HG03064 (cell line): Measurements from ENCODE around the gene MADD.

Source experiments
- ATAC-seq: cut with Tn5 transposase; IDR thresholded peaks from one replicate; pipeline ENCODE4 v1.9.1; 2021; ENCODE audit warnings: low read depth; ENCODE audit not compliant: unreplicated experiment

Gene MADD

GRCh38 chr11:47336595-47336994, 66.7 kb downstream of the MADD start:
- no peak for ATAC-seq

GRCh38 chr11:47337229-47337924, 67.4 kb downstream of the MADD start:
- ATAC-seq: no peak

DNA sequence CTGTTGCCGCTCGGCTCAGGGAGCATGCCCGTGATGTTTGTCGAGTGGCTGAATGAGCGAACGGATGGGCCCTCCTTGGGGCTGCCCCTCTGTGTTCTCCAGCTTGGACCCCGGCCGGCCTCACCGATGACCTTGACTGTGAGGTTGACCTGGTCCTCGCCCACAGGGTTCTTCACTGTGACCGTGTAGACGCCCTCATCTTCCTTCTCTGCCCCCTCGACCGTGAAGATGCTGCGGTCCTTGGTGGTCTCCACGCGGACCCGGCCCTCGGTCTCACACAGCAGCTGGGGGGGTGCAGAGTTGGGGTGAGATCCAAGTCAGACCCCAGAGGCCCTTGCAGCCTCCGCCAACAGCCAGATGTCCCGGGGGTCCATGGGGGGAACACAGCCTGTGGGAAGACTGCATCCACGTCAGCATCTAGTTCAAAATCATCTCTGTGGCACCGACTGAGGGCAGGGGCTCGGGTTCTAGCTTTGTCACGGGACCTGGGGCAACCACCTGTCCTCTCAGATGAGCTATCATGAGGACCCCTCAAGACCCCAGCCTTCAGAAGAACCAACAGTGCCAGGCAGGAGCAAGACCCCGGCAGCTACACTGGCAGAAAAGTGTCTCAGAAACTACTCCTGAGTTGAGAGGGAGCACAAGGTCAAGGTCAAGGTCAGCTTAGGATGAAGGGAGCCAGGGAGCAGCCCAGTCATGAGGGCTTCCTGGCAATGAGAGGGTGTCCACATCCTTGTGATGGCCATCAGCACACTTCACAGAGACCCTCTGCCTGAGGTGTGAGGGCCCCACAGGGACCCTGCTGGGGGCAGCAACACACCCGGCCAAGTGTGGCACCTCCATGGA, 68.7 kb downstream of the MADD start:
- no peak for ATAC-seq

GRCh38 chr11:47340010-47340409, 70.1 kb downstream of the MADD start:
- ATAC-seq: no peak

GRCh38 chr11:47340980-47341775, 71.2 kb downstream of the MADD start:
- no peak for ATAC-seq

DNA sequence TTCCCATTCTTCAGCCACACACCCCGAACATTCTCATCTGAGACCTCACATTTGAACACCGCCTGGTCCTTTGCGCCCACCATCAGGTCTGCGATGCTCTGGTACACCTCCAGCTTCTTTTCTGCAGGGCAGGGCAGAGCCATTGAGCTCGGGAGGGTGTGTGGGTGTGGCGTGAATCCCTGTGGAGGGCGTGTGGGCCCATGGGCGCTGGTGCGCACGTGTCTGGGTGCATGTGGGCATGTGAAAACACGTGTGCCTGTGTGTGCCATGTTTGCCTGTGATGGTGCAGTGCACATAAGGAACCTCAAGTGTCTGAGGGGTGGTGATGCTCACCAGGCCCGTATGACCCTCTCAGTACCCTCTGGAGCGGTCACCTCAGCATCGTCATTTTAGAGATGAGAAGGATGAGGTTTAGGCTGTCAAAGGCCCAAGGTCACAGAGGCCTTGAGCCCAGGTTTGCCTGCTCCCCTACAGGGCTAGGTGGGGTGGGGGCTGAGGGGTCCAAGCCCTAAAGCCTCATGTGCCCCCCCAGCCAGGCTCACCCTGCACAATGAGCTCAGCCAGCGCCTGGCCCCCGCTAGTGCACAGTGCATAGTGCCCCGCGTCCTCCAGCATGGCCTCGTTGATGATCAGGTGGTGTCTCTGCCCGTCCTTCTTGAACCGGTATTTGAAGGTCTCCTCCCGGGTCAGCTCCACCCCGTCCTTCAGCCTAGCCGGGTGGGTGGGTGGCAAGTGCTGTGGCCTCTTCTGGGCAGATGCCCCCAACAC, 72.3 kb downstream of the MADD start:
- ATAC-seq: no peak

GRCh38 chr11:47342854-47343253, 72.9 kb downstream of the MADD start:
- ATAC-seq: no peak

DNA sequence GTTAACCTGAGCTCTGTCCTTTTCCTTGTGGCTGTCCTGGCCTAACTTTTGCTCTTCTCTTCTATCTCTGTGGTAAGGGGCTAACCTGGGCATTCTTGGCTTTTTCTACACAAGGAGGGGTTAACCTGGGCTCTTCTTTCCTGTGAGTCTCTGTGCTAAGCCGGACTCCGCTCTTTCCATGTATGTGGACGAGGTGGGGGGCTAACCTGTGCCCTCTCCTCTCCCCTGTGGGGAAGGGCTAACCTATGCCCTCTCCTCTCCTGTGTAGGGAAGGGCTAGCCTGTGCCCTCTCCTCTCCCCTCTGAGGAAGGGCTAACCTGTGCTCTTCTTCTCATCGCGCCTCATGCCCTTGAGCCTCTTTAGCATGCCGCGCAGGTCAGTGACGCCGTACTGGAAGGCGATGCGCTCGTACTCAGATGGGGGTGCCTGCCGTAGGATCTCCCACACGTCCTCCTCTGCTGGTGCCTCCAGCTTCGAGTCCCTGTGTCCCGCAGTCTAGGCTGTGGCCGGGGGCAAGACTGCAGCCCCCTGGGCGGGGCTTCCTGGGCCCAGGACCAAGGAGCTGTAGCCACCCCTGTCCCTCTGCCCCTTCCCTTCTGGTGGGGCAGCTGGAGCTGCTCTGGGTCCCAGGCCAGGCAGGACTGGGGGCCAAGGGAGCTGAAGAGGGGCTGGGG, 76.1 kb downstream of the MADD start:
- no peak for ATAC-seq

- ATAC-seq: no peak
Measured at GRCh38 chr11:47347137-47347536, 77.2 kb downstream of the MADD start.

- ATAC-seq: no peak
Measured at GRCh38 chr11:47348131-47348802, 78.3 kb downstream of the MADD start.

DNA sequence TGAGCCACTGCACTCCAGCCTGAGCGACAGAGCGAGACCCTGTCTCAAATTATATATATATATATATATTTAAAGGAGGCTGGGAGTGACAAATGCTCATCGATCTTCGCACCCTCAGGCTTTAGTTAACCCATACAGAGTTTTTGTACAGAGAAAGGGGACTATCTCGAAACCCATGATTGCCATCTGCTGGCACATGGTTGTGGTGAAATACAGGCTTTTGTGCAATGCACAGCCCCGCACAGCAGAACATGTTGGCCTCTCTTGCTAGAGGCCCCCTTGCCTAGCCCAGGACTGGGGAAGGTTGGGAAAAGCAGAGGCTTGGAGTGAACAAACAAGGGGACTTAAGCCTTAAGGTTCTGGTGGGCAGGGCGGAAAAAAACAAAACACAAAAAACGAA, 78.9 kb downstream of the MADD start:
- ATAC-seq: no peak

- ATAC-seq: no peak
Measured at GRCh38 chr11:47349521-47350095, 79.7 kb downstream of the MADD start.

GRCh38 chr11:47350315-47350714, 80.4 kb downstream of the MADD start:
- no peak for ATAC-seq

GRCh38 chr11:47351156-47352126, 81.5 kb downstream of the MADD start:
- no peak for ATAC-seq

- no peak for ATAC-seq
Measured at GRCh38 chr11:47352556-47352955, 82.6 kb downstream of the MADD start, which contains the start of gene MYBPC3. Gene MYBPC3 (minus strand): TSS chr11:47352702. CDS start chr11:47352647, 55 bp downstream.

DNA sequence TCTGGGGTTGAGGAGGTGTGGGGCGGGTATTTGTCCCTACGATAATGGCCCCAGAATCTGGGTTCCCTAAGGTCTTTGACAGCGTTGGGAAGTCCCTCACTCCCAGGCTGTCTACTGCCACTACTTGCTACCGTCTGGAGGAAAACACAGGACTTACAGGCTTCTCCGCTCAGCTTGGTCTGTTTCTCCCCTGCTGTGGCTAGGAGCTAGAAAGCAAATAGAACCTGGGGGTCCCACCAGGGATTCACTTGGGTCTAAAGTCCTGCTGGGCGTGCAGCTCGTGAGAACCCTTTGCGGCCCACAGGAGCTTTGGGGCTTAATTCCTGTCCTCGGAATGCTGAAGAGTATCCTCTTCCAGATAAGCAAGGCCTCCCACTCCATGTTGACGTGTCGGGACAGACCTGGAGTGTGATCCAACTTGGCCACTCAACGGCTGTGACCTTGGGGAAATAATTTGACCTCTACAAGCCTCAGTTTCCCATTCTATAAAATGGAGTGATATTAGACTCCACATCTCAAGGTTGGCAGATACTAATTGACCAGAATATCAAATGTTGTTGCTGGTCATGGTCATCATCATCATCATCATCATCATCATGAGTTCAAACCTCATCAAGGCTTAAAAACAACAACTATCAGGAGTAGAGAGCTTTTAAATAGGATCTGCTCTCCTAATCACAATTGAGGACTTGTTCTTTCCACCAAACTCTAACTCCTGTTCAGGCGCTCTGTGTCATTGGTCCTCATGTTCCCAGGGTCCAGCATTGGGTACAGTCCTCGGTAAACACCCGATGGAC, 84.2 kb downstream of the MADD start:
- ATAC-seq: no peak

DNA sequence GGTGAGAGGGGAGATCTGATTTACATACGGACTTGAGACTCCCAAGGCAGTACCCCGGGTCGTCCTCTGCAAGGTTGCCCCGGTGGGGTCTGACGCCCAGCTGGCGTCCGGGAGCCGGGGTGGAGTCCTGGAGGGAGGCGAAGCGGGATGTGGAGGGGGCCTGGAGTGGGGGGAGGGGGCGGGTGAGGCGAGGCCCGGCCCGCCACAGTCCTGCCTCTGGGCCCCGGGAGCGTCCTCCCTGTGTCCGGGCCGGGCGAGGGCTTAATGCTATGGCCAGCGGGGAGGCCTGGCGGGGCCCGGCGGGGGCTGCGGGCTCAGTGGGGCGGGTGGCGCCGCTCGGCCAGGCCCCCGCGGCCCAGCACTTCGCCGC, 85.0 kb downstream of the MADD start:
- ATAC-seq: no peak
